HCT116 (cell line): Measurements from ENCODE around the gene ICE1. TPM values are rescaled to one million over a fixed set of nuclear protein-coding genes. Genes with fewer than 3 reads are reported as not detected.
"Not testable (repeated sequence)": the region's sequence is repeated elsewhere in the genome, so short reads cannot be mapped to it uniquely, and the experiment has no call there.

ENCODE experiments used
- ATAC-seq: fragments of 200-7000 bp; cut with Tn5 transposase; 2 replicates; pipeline ENCODE4 v1.9.1; 2020; ENCODE audit warnings: mild to moderate bottlenecking, moderate library complexity
- BruUV-seq: library from RNA; stranded (reverse); fragments of 400-500 nt; replicated peaks from 2 replicates; lab custom pipeline; 2021; lab: Mats Ljungman, UMichigan
- CTCF ChIA-PET: fragments of 300-600 bp; sonication (Branson Sonifier 250); formaldehyde crosslinking; loops from one replicate; lab custom pipeline; 2021; ENCODE audit warnings: antibody characterized with exemption; lab: Charles Lee
- POLR2A ChIA-PET: fragments of 300-600, 350-600 bp; sonication (Branson Sonifier 250); formaldehyde crosslinking; loops from one replicate; lab custom pipeline; 2021; ENCODE audit warnings: antibody characterized with exemption; lab: Charles Lee
- RAD21 ChIA-PET, 2 experiments: fragments of 300-600 bp; sonication (Branson Sonifier 250); formaldehyde crosslinking; loops; one replicate each; lab custom pipeline; 2023; ENCODE audit warnings: low total read pairs in 2 of 2; ENCODE audit not compliant: uncharacterized antibody in 2 of 2, unreplicated experiment in 2 of 2, low non-redundant PET in 1 of 2; lab: Charles Lee
- DNase-seq: peaks from one replicate; pipeline ENCODE4 v3.0.0-alpha.2; 2010; ENCODE audit warnings: low read depth, low spot score
- H2AFZ ChIP-seq: fragments of 200-600 bp; shearing (Covaris generic), sonication (generic); 2 replicates; pipeline ENCODE4 v1.6.1; 2017; ENCODE audit warnings: low read depth, mixed run types, mixed read lengths, antibody characterized with exemption, low read length; ENCODE audit not compliant: poor library complexity, severe bottlenecking
- H3K27ac ChIP-seq: 2 replicates; pipeline ENCODE4 v1.5.1; 2012; ENCODE audit warnings: low read depth, low read length
- H3K27me3 ChIP-seq: fragments of 200-600 bp; sonication (generic); 2 replicates; pipeline ENCODE4 v1.6.1; 2016; ENCODE audit warnings: mixed run types, low read length, mixed read lengths; ENCODE audit not compliant: insufficient read depth
- H3K36me3 ChIP-seq, 2 experiments: fragments of 200-500 bp in 1 of 2; fragments of 200-600 bp in 1 of 2; sonication (Bioruptor generic) in 1 of 2; sonication (generic) in 1 of 2; 2 replicates each; pipeline versions ENCODE4 v1.5.1 to v1.6.1; 2014 to 2016; ENCODE audit warnings: low read length in 2 of 2, inconsistent platforms in 1 of 2, mixed read lengths in 1 of 2, mixed run types in 1 of 2; ENCODE audit not compliant: insufficient read depth in 2 of 2, control insufficient read depth in 1 of 2
- H3K4me1 ChIP-seq, 2 experiments: fragments of 200-600 bp in 1 of 2; sonication (generic) in 1 of 2; 2 replicates each; pipeline versions ENCODE4 v1.5.1 to v1.6.1; 2012 to 2017; ENCODE audit warnings: low read length in 2 of 2, inconsistent platforms in 1 of 2, mild to moderate bottlenecking in 1 of 2, mixed read lengths in 1 of 2, mixed run types in 1 of 2, moderate library complexity in 1 of 2; ENCODE audit not compliant: insufficient read depth in 2 of 2, control insufficient read depth in 1 of 2
- H3K4me2 ChIP-seq: fragments of 200-600 bp; sonication (generic); 2 replicates; pipeline ENCODE4 v1.6.1; 2017; ENCODE audit warnings: mixed run types, low read length, mixed read lengths
- H3K4me3 ChIP-seq, 2 experiments: fragments of 200-600 bp in 1 of 2; sonication (generic) in 1 of 2; replicated peaks in 1 of 2; 2 replicates each; pipeline ENCODE4 v1.5.1; 2011 to 2016; ENCODE audit warnings: low read length in 2 of 2, control low read depth in 1 of 2, low read depth in 1 of 2, mild to moderate bottlenecking in 1 of 2, mixed read lengths in 1 of 2, mixed run types in 1 of 2
- H3K79me2 ChIP-seq: fragments of 200-600 bp; sonication (generic); 2 replicates; pipeline ENCODE4 v1.6.1; 2017; ENCODE audit warnings: mild to moderate bottlenecking, mixed run types, low read length, moderate library complexity, mixed read lengths; ENCODE audit not compliant: insufficient read depth
- H3K9ac ChIP-seq: fragments of 200-600 bp; sonication (generic); 2 replicates; pipeline ENCODE4 v1.6.1; 2016; ENCODE audit warnings: low read length, mixed read lengths
- H3K9me2 ChIP-seq: fragments of 200-600 bp; sonication (generic), shearing (Covaris generic); 2 replicates; pipeline ENCODE4 v1.6.1; 2017; ENCODE audit warnings: mixed run types, mild to moderate bottlenecking, moderate library complexity; ENCODE audit not compliant: insufficient read depth
- H3K9me3 ChIP-seq, 2 experiments: fragments of 200-500 bp in 1 of 2; fragments of 200-600 bp in 1 of 2; sonication (Bioruptor generic) in 1 of 2; sonication (generic) in 1 of 2; 2 replicates each; pipeline ENCODE4 v1.6.1; 2014 to 2017; ENCODE audit warnings: low read length in 2 of 2, mixed read lengths in 2 of 2, inconsistent platforms in 1 of 2, low read depth in 1 of 2, mild to moderate bottlenecking in 1 of 2, mixed run types in 1 of 2, moderate library complexity in 1 of 2; ENCODE audit not compliant: control insufficient read depth in 1 of 2, insufficient read depth in 1 of 2
- H4K20me1 ChIP-seq: fragments of 200-600 bp; sonication (generic), shearing (Covaris generic); 2 replicates; pipeline ENCODE4 v1.6.1; 2017; ENCODE audit warnings: mixed run types, mild to moderate bottlenecking, moderate library complexity; ENCODE audit not compliant: insufficient read depth
- CTCF ChIP-seq, 3 experiments: fragments of 200-600 bp in 1 of 3; sonication (generic) in 1 of 3; IDR thresholded peaks in 2 of 3; conservative IDR thresholded peaks in 1 of 3; 2 replicates each; pipeline ENCODE4 v1.5.1; 2012 to 2017; ENCODE audit warnings: low read depth in 2 of 3, low read length in 2 of 3, antibody characterized with exemption in 1 of 3, borderline replicate concordance in 1 of 3, control low read depth in 1 of 3, mild to moderate bottlenecking in 1 of 3, mixed read lengths in 1 of 3, mixed run types in 1 of 3, moderate library complexity in 1 of 3; ENCODE audit not compliant: insufficient read depth in 1 of 3
- intact Hi-C: fragments of 100-400 bp; cut with micrococcal nuclease; formaldehyde crosslinking; loops from 2 replicates; pipeline ENCODE4 v1.10.0; 2022
- total RNA-seq: library from RNA; stranded (reverse); gene quantifications from one replicate; pipeline ENCODE4 v1.2.1, GENCODE V29; 2021; ENCODE audit not compliant: unreplicated experiment

The ICE1 gene
- total RNA-seq, 1 experiment from 2014 or later: 30.0 TPM

- no peak for TF ChIP-seq CTCF (IDR thresholded peaks at IDR 0.05 in 2 of 3, conservative IDR thresholded peaks at IDR 0.05 in 1 of 3; ENCODE audit: borderline replicate concordance in 1 of 3, insufficient read depth in 1 of 3, low read depth in 2 of 3, low read length in 2 of 3)
Measured at GRCh38 chr5:5387777-5388176, 34.7 kb upstream of the ICE1 start (continued).

- ATAC-seq, CTCF ChIA-PET, H3K4me3 ChIP-seq, H3K27ac ChIP-seq, H3K9me2 ChIP-seq, BruUV-seq, H3K9ac ChIP-seq, H2AFZ ChIP-seq, H3K4me1 ChIP-seq, H3K4me2 ChIP-seq, H3K9me3 ChIP-seq, intact Hi-C loops, RAD21 ChIA-PET, H4K20me1 ChIP-seq, DNase-seq, H3K79me2 ChIP-seq, H3K27me3 ChIP-seq, H3K36me3 ChIP-seq, POLR2A ChIA-PET: not testable (repeated sequence)
Measured at GRCh38 chr5:5390121-5390869, 32.2 kb upstream of the ICE1 start.

GRCh38 chr5:5392504-5392903 lies 30.0 kb upstream of the ICE1 start:
- RAD21 ChIA-PET, intact Hi-C loops, BruUV-seq: not testable (repeated sequence)

More at GRCh38 chr5:5392504-5392903, 30.0 kb upstream of the ICE1 start:
- CTCF ChIA-PET, H3K79me2 ChIP-seq, DNase-seq, H3K9me3 ChIP-seq, H3K27ac ChIP-seq, H3K4me3 ChIP-seq, H3K4me1 ChIP-seq, ATAC-seq, H3K9ac ChIP-seq, H3K9me2 ChIP-seq, H3K4me2 ChIP-seq, H3K36me3 ChIP-seq, POLR2A ChIA-PET, H3K27me3 ChIP-seq, H2AFZ ChIP-seq, H4K20me1 ChIP-seq: not testable (repeated sequence)
